Eye (tissue), 1 donor: ENCODE results near the gene NUB1.
A peak's percentile ranks its signal among the peaks of the same experiment; 100 is the strongest.
"Not testable (repeated sequence)": the region's sequence is repeated elsewhere in the genome, so short reads cannot be mapped to it uniquely, and the experiment has no call there.

Experiments used
- DNase-seq: peaks from one replicate; pipeline ENCODE4 v3.0.0-alpha.2; 2015

Gene NUB1, protein sequence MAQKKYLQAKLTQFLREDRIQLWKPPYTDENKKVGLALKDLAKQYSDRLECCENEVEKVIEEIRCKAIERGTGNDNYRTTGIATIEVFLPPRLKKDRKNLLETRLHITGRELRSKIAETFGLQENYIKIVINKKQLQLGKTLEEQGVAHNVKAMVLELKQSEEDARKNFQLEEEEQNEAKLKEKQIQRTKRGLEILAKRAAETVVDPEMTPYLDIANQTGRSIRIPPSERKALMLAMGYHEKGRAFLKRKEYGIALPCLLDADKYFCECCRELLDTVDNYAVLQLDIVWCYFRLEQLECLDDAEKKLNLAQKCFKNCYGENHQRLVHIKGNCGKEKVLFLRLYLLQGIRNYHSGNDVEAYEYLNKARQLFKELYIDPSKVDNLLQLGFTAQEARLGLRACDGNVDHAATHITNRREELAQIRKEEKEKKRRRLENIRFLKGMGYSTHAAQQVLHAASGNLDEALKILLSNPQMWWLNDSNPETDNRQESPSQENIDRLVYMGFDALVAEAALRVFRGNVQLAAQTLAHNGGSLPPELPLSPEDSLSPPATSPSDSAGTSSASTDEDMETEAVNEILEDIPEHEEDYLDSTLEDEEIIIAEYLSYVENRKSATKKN

DNA sequence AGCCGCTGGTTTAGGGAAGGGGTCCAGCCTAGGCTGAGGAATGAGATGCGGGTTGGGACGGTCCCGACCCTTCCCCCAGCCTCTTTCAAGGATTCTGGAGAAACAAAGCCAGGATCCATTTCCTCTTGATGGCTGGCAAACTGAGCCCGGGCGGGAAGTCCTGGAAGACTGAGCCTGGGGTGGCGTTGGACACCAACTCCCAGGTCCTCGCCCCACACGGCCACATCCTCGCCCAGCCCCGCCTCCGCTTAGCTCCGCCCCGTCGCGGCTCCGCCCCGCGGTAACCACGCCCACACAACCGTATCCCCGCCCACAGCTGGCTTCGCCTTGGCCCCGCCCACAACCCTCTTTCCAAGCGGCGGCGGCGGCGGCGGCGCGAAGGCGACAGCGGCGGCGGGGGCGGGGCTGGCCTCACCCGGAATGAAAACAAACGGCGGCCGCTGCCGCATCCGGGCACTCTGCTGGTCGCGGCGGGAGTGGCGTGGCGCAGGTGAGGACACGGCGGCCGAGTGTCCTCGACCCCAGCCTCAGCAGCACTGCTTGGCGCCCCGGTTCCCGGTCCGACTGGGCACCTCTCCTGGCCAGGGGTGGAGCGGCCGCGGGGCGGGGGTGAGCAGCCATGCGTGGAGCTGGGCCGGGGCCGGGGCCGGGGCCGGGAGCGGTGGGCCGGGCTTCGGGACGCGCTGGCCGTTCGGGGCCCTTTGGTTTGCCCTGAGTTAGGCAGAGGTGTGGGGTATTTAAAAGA is at the start of gene NUB1:
TSS of gene NUB1 (plus strand) at position 456 of the 745 bp plus-strand sequence. CDS start 3,538 bp downstream, outside the sequence.
- peak; percentile 96 for DNase-seq

DNA sequence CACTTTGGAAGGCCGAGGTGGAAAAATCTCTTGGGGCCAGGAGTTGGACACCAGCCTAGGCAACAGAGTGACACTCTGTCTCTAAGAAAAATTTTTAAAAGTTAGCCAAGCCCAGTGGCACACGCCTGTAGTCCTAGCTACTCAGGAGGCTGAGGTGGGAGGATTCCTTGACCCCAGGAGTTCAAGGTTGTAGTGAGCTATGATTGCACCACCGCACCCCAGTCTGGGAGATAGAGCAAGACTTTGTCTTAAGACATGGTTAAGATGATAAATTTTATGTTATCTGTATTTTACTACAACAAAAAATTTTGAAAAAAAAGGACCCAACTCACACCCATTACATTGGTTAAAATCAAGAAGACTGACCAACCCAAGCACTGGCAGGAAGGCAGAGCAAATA is 48.8 kb upstream of the NUB1 start:
- DNase-seq, result no peak

DNA sequence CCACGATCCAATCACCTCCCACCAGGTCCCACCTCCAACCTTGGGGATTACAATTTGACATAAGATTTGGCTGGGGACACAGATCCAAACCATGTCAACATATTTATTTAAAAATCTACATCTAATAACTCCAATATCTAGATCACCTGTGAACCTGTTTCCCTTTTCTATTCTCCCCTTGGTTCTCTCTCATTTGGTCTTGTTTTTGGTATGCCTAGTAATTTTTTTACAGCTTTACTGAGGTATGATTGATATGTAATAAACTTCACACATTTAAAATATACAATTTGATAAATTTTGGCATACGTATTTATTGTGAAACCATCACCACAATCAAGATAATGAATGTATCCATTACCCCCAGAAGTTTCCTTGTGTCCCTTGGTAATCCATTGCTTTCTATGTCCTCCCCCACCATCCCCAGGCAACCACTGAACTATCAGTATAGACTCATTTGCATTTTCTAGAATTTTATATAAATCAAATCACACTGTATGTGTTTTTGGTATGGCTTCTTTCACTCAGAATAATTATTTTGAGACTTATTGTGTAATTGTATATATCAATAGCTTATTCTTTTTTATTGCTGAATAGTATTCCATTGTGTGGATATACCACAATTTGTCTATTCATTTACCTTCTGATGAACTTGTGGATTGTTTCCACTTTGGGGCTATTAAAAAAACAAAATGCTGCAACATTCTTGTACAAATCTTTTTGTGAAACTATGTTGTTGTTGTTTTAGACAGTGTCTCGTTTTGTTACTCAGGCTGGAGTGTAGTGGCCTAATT is 45.2 kb upstream of the NUB1 start:
- no peak for DNase-seq

DNA sequence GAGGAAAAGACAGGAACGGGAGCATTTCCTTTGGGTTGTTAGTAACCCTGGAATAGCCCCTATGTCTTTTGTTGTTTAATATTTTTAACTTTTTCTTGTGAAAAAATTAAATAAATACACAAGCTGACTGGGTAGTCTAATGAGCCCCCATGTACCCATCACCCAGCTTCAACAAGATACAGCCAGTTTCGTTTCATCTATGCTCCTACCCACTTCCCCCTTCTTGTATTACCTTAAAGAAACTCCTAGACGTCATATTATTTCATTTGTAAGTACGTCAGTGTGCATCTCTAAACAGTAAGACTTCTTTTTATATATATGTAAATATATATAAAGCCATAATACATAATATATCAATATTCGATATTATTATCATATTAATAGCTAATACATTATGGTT is 42.8 kb upstream of the NUB1 start:
- no peak for DNase-seq

DNA sequence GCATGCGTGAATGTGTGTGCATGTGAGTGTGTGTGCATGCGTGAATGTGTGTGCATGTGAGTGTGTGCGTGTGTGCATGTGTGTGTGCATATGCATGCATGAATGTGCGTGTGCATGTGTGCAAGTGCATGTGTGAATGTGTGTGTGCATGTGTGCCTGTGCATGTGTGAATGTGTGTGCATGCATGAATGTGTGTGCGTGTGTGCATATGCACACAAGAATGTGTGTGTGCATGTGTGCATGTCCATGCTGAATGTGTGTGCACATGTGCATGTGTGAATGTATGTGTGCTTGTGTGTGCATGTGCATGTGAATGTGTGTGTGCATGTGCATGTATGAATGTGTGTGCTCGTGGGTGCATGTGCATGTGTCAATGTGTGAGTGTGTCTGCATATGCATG is 42.1 kb upstream of the NUB1 start:
- no peak for DNase-seq

DNA sequence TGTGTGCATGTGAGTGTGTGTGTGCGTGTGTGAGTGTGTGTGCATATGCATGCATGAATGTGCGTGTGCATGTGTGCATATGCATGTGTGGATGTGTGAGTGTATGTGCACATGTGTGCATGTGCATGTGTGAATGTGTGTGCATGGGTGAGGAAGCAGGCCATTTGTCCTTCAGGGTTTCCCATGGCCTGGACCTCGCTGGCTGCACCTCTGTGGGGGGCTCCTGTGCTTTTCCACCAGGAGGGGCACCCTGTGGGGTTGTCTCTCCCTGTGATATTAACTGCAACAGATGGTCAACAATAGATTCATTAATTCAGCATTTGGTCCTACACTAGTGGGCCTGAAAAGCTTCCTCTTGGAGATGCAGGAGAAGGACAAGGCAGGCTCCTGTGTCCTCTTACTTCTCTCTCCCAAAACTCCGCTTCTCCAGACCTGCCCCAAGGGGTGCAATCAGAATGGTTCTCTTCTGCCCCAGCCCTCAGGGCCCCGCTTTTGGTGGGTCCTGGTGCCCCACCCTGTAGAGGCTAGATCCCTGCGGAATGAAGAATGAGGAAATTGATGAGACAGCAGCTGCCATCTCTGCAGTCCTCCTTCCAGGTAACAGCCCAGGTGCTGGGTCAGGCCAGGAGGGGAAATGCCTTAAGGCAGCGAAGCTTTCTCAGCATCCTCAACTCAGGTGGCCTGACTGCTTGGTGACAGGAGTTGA is 41.5 kb upstream of the NUB1 start:
- DNase-seq, result no peak

DNA sequence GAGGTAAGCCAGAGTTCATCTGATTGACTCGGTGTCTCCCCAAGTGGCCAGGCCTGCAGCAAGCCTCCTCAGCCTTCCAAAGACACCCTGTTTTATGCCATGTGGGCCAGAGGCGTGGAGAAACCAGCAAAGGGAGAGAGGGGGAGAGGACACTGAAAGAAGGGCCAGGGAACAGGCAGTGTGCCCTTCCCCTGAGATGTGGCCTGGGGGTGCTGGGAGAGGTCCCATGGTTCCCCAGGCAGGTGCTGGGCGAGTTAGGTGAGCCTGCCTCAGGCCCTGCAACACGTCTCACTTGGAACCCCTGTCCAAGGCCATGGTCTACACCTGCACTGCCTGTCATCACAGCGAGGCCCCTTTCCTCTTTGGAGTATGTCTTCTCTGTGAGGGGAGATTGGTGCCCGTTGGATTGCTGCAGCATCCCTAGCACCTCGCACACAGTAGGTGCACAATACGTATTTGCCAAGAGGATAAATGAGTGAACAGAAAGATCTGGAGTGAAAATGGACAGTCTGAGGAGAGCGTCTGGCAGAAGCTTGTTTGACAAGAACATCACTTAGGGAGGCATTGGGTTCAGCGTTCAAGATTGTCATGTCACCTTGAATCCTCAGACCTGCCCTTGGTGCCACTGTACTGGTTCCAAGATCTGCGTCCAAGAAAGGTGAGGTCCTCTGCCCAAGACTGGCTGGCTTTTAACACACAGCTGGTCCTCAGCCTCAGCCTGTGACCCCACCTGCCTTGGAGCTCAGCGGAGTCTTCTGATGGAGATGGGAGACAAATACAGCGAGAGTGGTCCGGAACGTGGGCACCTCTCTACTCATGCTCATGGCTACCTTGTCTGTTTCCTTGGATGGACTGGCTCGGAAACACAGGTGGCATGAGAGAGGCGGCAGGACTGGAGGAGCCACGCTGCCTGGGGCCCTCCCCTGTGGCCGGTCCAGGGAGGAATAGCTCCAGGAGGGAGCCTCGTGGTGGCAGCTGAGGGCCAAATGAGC is 39.8 kb upstream of the NUB1 start:
- DNase-seq, result no peak

DNA sequence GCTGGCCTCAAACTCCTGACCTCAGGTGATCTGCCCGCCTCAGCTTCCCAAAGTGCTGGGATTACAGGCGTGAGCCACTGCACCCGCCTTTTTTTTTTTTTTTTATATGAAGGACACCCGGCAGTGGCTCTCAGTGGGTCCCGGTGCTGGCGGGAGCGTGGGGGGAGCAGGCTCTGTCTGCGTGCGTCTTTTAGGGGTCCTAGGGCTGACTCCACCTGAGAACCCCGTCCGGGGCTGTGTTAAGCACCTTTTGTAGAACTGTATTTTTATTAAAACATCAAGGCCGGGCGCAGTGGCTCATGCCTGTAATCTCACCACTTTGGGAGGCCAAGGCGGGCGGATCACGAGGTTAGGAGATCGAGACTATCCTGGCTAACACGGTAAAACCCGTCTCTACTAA is 37.4 kb upstream of the NUB1 start:
- DNase-seq, result not testable (repeated sequence)

DNA sequence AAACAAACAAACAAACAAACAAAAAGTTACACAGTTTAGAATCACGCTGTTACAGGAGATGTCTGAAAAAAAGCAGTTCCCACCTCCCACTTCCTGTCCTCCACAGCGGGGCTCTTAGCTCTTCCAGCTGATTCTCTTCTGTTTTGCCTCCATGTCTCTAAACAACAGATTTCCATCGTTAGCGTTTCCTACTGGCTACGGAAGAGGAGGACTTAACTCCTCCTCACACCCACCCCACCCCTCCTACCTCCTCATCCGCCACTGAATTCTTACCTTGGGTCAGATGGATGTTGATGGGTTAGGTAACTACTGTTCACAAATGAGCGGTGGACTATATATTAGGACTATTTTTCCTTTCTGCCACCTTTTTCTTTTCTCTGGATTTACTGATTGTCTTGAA is 36.8 kb upstream of the NUB1 start:
- no peak for DNase-seq

DNA sequence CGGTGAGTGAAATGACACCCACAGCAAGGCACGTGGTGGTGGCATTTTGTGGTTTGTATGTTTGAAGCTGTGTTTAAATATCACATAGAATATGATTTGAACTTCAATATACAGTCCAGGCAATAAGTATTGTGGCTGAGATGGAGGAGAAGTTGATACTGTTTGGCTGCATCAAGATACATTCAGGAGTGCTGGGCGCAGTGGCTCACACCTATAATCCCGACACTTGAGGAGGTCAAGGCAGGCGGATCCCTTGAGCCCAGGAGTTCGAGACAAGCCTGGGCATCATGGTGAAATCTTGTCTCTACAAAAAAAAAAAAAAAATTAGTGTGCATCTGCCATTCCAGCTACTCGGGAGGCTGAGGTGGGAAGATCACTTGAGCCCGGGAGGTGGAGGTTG is 35.2 kb upstream of the NUB1 start:
- DNase-seq, result no peak

DNA sequence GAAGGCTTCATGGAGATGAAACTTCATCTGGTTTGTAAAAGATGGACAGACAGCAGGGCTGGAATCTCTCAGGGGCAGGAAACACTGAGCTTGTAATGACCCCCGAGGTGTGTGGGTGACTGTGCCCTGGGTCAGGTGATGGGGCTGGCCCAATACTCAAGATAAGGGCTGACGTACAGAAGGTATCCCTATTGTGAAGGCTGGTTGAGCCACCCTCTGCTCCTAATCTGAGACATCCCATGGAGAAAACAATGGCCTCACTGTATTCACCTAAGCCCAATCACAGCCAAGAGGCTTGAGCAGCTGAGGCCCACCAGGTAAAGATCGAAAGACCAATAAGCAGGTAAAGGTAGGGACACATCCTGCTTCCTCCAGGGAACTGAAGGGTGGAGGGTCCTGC is 34.8 kb upstream of the NUB1 start:
- no peak for DNase-seq

DNA sequence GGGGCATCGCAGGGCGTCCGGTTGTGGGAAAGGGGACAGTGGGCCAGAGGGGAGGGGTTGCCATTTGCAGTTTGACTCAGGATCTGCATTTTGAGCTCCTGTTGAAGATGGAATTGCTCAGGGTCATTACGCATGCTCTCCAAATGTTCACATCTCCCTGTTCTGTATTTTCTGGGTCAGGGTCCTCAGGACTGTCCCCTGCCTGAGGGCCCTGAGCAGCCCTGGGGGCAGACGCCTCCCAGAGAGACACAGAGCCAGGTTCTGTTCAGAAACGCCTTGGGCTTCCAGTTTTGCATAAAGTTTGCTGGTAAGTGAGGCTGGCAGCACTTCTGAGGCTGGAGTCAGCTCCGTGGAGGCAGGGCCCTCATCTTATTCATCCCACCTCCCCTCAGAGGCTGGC is 34.1 kb upstream of the NUB1 start:
- no peak for DNase-seq

DNA sequence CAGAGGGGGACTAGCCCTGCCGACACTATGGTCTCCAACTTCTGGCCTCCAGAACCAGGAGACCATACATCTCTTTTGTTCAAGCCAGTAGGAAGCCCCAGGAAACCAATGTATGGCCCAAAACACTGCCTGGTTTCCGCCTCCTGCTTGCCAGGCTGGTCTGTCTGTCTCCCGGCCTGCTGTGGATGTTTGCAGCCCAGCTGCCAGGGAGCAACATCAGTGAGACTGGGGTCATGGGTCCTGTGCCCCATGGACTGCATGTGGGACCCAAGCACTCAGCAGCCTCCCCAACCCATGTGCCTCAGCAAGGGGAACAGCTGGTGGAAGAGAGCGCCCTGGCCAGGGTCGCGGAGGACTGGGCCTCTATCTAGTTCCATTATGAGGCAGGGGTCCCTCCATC is 33.4 kb upstream of the NUB1 start:
- no peak for DNase-seq

DNA sequence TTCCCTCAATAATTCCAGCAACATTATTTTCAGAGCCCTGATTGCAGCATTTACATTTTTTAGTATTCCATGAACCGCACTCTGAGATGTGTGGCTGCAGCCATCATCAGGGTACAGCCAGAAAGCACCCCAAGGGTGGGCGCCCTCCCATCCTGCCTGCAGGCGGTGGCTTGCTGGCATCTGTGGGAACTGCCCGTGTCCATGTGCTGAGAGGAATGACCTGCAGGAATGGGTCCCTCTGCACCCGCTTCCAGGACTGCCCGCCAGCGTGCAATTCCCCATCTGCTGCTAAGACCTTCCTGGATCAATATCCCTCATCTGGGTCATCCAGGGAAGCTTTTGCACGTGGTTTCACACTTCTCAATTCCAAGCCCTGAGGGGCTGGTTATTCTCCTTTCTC is 32.8 kb upstream of the NUB1 start:
- DNase-seq, result peak; percentile 48

DNA sequence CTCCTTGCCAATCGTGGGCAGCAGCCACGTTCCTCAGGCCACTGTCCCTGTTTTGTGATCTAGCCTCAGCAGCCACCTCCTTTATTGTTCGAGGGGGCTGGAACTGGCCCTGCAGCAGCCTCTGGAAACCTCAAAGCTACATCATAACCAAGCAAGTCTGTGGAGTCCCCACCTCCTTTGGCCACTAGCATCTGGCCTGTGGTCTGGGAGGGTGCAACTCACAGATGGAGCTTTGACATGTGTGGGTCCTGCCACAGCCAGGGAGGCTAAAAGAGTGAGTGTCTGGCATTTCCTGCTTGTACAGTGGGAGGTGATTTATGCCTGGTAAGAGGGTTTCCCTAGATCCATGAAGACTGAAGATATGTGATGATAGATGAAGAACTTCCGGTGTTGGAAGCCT is 32.3 kb upstream of the NUB1 start:
- DNase-seq, result no peak

DNA sequence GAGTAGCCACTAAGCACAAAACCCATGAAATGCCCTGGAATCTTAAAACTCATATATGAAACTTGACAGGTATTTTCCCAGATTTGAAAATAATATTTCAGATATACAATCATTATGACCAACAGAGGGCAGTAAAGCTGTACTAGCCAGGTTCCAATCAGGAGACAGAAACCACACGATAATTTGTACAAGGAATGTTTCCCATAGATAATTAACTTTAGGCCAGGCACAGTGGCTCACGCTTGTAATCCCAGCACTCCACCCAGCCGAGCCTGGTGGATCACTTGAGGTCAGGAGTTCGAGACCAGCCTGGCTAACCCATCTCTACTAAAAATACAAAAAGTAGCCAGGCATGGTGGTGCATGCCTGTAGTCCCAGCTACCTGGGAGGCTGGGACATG is 31.0 kb upstream of the NUB1 start:
- no peak for DNase-seq

DNA sequence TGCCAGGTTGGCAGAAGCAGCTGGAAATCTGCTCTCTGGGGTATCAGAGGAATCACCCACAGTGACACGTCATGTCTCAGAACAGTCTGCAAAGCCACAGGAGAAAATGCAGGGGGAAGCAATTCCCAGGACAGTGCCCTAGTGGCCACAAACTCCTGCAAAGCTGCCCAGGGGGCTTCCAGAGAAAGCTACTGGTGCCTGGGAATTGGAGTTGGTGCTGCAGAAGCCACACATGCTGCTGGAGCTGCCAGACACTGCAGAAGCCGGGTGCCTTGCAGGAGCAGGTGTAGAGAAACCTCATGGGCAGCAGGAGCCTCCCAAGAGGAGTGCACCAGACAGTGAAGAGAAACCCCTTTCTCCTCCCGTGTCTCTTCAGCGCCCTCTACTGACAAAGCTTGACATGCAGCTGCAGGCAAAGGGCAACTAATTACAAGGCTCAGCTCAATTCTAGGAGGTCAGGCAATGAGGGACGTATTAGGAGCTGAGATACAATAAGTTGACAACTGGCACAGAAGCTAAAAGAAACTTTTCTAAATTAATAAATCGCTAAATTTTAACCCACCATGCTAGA is 30.2 kb upstream of the NUB1 start:
- no peak for DNase-seq

DNA sequence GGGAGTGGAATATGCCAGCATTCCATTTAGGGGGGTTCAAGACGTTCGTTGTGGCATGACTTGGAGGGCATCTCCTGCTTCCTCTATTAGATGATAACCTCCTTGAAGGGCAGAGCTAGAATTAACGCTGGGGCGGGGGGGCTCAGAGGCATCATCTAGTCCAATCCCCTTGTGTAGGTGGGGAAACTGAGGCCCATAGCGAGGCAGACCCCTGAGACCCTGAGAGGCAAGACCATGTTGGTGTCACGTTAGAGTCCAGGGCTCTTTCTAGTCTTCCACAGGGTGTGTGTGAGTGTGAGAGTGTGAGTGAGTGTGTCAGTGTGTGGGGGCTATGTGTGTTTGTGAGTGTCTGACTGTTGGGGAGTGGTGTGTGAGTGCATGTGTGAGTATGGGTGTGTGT is 29.3 kb upstream of the NUB1 start:
- DNase-seq, result no peak

DNA sequence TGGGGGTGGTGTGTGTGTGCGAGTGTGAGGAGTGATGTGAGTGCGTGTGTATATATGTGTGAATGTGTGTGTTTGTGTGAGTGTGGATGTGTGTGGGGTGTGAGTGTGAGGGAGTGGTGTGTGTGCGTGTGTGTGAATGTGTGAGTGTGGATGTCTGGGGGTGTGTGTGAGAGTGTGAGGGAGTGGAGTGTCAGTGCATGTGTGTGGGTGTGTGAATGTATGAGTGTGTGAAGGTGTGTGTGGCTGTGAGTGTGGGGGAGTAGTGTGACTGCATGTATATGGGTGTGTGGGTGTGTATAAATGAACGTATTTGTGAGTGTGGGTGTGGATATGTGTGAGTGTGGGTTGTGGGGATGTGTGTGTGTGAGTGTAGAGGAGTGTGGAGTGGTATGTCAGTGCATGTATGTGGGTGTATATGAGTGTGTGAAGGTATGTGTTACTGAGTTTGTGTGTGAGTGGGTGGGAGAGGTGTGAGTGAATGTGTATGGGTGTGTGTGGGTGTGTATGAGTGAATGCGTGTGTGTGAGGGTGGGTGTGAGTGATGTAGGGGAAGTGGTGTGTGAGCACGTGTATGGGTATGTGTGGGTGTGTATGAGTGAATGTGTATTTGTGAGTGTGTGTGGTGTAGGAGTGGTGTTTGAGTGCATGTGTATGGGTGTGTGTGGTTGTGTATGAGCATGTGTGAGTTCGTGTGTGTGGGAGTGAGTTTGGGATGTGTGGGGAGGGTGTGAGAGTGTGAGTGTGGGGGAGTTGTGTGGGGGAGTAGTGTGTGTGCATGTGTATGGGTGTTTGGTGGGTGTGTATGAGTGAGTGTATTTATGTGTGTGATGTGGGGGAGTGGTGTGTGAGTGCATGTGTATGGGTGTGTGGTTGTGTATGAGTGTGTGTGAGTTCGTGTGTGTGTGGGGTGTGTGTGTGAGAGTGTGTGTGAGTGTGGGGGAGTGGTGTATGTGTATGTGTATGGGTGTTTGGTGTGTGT is 28.5 kb upstream of the NUB1 start:
- no peak for DNase-seq

DNA sequence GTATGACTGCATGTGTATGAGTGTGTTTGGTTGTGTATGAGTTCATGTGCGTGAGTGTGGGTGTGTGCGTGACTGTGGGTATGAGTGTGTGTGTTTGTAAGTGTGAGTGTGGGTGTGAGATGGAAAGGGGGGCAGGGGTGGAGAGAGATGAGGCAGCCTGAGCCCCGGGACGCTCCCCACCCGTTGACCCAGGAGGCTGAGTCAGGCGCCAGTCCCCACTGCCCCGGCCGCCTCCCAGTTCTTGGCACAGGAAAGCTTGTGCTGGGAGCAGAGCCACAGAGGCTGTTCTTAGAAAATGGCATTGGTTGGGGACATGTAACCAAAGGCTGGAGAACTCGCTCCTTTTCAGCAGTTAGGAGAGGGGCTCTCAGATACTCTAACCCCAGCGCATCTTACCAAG is 27.8 kb upstream of the NUB1 start:
- DNase-seq, result no peak
